ENCODE data around the gene PLXNA4.

Gene PLXNA4

DNA sequence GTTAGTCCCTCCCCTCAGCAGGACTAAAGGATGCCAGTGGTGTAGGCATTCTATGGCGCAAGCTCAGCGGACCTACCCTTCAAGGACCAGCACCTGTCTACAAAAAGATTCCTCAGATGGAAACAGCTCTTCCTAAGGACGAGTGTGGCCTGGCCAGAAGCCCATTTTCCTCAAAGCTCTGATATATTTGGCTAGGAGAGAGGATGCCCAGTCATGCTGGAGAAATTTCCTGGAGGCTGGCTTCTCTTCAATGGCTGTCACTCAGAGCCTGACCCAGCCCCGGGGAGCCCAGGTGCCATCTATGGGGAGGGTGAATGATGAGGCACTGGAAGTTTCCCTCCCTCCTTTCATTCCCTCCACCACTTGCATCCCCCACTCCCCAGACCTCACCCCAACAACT is 111.5 kb downstream of the PLXNA4 start:
- DNase-seq = no peak

DNA sequence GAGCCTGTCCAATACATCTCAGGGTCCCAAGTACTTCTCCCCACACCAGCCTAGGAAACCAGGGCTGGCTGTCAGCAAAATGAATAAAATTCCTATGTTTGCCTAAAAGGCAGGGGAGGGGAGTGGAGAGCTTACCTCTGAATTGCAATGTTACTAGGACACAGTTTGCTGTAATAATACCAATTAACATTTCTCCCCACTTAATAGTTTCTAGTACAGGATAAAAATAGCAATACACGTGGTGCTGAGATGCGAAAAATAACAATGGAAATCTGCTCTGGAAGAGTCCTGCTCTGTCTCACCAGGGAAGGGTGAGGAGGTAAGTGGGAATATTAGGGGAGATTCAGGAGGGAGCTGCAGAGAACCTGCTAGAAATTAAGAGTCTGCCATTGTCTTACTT is 112.3 kb downstream of the PLXNA4 start:
- DNase-seq = no peak

DNA sequence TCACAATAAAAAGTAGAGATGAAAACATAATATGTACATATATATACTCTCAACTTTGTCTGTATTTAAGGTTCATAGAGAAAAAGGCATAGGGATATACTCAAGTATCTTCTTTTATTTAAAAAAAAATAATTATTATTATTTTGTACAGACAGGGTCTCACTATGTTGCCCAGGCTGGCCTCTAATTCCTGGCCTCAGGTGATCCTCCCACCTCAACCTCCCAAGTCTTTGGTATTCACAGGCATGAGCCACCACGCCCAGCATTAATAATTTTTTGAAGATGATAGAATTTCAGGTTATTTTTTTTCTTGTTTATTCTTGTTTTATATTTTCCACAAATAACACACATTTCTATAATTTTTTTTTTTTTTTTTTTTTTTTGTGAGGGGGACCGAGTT is 113.8 kb downstream of the PLXNA4 start:
- no peak for DNase-seq

DNA sequence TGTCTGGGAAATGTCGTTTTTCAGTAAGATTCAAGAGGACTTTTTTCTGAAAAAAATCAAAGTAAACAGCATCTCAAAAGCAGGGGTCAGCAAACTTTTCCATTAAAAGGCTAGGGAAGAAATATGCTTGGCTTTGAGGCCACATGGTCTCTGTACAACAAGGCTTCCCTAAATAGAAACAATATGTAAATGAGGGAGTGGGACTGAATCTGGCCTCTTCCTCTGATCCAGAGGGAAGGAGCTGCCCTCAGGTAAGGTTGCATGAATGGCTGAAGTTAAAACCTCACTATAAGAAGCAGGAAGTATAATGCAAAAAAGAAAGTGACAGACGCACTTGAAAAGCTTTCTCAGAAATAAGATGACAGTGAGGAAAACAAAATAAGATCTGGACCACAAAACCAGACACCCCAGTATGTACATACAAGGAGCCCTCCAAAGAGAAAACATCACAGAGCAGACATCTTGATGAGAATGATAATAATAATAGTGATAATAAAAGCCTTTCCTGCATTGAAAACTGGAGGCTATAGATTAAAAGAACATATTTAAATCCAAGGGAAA is 115.2 kb downstream of the PLXNA4 start:
- DNase-seq = no peak

DNA sequence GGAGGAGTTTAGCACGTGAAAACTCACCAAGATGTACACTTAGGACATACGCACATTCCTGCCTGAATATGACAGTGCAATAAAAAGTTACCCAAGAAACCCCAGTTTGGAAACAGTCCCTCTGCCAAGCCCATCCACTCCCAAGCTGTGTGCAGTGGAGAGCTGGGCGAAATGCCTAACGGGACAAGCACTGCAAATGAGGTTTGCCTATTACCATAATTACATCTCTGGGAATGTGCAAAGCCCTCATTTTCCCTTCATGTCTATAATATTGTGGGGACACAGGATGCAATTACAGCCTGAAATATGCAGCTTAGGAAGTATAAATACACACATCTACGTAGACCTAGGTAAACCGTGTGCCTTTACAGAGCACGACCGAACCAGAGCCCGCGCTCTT is 117.5 kb downstream of the PLXNA4 start:
- DNase-seq = no peak

DNA sequence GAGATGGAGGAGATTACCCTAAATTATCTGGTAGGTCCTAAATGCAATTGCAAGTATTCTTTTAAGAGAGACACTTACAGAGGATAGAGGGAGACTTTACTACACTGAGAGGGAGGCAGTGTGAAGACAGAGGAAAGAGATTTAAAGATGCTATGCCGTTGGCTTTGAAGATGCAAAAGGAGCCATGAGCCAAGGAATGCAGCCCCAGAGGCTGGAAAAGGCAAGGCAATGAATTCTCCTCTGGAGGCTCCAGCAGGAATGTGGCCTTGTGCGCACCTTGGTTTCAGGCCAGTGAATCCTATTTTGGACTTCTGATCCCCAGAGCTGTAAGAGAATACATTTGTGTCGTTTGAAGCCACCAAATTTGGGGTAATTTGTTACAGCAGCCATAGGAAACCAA is 118.6 kb downstream of the PLXNA4 start:
- no peak for DNase-seq

DNA sequence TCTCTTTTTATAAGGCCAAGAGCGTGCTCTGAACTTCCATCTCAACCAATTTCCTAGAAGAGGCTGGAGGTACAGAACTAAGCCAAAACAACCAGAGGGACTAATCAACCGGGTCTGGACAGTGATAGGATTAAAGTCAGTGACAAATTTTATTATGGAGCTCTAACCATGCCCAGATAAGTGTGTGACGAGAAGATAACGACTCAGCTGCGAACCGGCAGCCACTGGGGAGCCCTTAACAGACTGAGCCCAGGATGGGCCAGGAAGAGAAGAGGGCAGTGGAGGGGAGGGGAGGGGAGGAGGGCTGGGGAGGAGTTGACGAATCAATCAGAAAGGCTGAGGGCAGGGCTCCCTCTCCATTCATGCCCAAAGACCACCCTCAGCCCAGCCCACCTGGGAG is 119.9 kb downstream of the PLXNA4 start:
- DNase-seq = no peak

DNA sequence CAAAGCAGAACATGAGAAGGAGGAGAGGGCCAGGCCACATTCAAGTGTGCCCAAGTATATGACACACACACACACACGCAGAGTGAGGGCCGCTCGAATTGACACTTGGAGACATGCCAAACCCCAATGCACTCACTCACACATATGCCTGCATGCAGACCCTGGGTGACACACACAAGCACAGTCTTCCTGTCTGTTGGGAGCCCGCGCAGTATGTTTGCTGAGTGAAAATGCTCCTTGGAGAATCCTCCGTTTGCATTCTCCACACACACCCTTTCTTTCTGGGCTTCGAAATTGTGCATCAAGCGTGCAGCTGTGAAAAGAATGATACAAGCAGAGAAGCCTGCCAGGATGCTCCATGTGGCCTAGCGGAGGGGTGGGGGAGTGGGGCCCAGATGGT is 120.9 kb downstream of the PLXNA4 start:
- DNase-seq = no peak

DNA sequence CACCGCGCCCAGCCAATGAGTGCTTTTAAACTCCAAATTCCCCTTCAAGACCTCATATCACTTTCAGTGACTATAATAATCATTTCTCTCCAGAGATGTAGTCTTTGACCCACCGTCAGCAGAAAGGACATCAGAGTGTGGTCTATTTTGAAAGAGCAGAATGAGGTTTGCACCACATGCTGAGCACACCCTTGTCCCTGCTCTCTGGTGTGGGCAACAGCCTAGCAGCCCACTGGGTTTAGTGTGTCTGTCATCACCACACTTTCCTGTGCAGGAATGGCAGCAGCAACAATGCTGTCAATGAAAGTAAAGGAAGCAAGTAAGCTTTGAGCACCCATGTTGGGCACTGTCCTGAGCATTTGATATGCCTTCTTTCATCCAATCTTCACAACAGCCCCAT is 122.4 kb downstream of the PLXNA4 start:
- DNase-seq = no peak

DNA sequence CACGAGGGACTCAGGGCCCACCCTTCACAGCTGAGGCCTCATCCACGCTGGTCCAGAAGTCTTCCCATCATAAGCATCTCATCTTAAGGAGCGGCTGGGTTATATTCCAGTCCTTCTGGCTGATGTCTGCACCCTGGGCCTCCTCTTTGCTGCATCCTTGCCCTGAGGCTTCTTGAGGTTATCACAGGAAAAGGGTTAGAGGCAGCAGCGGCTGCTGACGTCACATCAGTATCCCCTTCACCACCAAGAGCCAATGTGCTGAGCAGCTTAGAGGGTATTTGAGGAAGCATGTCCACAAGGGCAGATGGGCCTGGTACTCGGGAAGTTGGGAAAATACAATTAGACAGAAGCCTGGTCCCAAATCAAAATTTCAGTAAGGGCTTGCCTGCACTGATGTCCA is 125.1 kb downstream of the PLXNA4 start:
- DNase-seq = no peak

DNA sequence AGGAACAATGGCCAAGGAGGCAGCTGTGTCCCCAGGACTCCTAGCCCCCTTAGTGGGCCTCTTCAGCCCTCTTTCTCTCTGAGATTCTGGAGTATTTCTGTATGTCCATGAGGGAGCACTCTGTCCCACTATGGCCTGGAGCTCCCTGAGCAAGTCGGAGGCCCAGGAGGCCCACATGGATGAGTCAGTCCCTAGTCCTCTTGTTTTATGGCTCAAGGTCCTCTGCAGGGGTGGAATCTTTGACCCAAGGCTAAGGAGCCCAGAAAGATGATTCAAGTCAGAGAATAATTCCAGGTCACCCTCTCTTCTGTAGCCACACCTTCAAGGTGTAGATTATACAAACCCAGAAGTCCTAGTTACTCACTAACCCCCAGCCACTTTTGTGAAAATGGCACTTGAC is 125.6 kb downstream of the PLXNA4 start:
- DNase-seq = no peak

DNA sequence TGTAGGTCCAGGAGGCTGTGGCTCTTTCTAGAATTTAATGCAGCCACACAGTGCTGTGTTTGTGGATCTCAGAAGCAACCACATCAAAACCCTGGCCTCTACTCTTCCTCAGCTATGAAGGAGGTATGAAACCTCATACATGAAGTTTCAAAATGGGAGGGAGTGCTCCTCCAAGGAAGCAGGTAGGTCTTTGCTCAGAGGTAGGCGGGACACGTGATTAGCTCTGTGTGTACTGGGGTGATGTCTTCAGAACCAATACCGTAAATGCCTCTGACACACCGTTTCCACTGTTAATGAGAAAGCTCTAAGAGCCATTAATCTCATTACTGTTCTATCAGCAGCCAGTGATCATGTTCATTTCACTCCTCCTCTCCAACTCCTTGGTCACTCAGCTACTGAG is 126.1 kb downstream of the PLXNA4 start:
- no peak for DNase-seq

DNA sequence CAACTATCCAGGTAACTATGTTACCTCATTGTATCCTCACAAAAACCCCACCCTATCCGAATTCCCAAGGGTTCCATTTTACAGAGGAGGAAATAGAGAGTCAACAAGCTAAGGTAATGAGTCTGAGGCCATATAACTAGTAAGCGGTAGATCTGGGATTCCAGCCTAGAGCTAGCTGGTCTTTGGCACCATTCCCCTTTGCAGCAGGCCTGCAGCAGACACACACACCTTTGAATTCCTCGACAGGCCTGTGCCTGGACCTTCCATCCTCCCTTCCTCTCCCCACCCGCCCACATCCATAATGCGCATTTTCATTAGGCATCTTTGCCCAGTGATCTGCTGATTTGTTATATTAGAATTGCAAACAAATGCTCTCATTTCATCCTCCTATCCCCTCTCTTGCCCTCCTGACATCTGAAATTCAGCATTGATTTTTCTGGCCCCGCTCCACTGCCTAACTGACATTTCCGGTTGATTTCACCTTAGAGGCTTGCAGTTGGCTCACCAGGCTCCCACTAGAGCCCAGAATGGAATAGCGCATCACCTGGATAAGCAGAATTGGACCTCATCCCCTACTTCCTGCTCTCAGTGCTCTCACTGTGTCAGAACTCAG is 129.5 kb downstream of the PLXNA4 start:
- no peak for DNase-seq

DNA sequence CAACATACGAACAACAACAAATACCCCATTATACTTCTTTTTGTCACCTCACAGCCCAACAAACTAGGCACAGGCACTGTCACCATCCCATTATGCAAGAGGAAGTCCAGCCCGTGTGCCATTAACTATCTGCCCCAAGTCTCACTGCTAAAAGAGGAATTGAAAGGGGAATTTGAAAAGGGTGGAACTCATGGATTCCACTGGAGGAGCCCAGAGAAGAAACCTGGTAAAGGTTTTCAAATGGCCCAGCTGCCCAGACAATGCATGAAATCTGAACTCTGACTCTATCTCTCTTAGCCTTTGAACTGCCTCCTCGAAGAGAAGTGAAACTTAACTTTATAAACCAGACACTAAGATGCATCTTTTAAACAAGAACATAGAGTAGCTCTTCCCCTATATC is 130.0 kb downstream of the PLXNA4 start:
- DNase-seq = no peak

DNA sequence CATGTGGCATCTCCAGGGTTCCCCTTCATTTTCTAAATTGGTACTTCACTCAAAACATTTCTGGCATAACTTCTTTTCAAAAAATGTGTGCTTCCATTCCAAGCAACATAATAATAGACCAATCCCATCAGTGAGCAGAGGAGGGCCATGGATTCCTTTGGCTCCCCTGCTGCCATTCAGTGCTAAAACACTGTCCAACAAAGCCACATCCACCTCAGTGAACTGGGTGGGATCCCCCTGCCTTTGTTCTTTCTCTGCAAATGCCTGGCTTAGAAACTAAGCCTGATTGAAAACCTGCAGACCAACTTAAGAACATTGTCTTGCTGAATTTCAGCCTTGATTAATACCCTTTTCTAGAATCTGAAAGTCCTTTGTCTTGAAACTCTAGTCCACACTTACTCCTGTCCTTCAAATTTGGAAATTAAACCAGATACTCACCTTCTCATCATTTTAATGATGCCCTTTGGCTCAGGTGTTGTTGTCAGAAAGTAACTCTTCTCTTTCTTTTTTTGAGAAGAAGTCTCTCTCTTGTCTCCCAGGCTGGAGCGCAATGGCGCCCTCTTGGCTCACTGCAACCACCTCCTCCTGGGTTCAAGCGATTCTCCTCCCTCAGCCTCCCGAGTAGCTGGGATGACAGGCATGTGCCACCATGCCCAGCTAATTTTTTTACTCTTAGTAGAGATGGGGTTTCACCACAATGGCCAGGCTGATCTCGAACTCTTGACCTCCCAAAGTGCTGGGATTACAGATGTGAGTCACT is 132.3 kb downstream of the PLXNA4 start:
- DNase-seq = no peak

DNA sequence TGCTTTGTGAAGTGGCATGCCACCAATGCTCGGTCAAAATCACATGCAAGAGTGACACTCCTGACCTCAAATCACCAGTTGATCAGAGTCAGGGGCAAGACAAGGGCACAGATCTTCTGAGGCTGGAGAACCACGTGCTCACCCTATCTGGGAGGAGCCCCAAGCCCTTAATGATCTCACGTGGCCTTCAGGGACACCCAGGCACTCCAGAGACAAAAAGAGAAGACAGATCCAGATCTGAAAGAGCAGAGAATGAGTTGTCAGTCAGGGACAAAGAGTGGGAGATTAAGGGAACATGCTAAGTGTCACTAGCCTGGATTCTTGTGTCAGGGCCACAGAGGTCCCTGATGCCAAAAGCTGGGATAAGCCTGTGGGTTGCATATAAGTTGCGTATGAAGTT is 134.3 kb downstream of the PLXNA4 start:
- no peak for DNase-seq

DNA sequence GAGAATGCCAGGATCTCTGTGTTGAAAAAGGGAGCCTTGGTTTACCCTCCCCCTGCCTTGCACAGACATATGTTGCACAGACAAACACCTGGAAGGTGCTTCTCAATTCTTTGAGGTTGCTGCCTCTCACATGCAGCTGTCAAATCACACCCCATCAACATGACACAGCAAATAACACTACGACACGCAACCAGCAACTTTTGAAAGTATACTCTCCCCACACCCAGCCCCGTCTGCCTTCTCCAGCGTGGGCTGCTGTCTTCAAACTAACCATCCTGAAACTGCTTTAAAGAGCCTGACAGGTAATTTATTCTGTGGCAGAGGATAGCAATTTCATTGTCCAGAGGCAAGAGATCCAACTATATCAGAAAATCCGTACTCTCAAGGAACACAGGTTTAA is 136.1 kb downstream of the PLXNA4 start:
- no peak for DNase-seq

DNA sequence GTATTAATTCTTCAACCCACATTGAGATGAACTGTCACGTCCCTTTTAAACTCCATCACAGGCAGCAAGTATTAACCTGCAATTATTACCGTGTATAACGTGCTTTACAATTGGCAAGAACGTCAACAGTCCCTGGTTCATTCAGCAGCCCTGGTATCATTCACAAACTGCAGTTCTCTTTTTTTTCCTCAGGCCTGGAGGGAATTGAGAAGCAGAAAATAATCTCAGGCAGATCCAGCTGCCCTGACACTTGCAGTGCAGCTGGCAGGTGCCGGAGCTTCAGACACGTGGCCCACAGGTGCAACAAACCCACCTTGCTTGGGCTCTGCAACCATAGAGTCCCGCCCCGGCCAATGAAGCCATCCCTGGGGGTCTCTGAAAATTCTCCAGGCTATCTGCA is 137.3 kb downstream of the PLXNA4 start:
- no peak for DNase-seq

DNA sequence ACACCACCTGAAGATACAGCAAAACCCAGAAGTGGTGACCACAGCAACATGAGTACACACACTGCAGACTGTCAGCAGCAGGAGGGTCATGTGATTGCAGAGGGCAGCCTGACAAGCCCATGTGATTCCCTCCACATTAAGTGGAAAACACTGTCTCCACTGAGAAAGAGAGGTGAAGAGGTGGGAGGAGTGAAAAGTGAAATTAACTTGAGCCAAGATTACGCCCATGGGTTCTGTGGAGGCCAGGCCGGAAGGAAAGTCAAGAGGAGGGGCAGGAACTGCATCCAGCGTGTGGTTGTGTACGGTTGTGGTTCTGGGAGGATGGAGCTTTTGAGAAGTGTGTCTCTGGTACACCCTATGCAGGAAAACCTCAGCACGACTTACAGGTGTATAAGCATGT is 138.5 kb downstream of the PLXNA4 start:
- DNase-seq = no peak

DNA sequence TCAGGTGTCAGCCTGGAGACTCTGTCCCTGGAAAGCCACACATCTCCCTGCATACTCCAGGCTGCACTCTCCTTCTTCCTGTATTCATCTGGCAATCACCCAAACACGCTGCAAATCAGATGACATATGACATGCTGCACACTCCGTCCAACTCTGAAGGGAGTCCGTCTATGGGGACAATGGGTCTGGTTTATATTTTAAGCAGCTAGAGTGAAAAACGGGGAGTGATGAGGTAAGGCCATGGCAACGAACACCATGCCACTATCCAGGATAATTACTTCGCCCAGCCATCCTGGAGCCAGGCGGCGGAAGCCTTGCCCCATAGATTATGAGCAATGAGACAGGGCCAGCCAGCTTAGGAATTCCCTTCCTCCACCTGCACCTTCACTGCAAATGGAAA is 140.1 kb downstream of the PLXNA4 start:
- no peak for DNase-seq

DNA sequence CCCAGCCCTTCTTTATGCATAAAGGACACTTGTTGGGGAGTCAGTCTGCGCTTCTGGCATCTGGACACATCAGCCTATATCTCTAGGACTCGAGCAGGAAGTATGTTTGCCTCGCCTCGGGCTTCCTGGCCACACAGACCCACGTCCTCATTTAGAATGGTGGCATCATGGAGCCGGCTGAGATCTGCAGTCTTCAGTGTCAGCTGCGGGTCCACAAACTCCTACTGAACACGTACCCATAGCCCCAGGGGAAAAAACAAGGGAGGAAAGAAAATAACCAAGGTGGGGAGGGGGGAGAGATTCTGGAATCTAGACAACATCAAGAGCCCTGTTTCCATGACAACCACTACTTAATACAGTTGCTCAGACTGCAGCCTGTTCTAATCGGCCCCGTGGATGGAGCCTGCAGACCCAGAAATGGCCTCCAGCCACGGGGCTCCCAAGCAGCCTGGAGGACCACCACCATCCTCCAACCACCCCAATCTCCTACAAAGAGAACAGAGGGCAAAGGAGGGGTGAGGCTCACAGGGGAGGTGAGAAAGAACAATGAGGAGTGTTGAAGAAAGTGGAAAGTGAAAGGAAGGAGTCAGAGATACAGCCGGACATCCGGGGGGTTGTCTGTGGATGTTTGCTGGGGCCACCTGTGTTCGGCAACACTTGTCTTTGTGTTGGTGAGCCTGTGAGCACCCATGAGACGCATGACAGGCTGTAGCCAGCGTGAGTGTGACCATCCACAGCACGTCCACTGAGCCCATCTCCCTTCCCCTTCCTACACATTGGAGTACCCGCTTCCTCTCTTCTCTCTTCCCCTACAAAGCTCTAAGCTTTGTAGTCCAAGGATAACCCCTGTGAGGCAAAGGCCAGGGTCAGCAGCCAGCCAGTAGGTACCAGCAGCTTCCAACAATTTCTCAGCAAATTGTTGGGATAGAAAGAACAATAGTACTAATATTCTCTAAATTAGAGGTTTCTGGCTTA is 141.0 kb downstream of the PLXNA4 start:
- DNase-seq = no peak

DNA sequence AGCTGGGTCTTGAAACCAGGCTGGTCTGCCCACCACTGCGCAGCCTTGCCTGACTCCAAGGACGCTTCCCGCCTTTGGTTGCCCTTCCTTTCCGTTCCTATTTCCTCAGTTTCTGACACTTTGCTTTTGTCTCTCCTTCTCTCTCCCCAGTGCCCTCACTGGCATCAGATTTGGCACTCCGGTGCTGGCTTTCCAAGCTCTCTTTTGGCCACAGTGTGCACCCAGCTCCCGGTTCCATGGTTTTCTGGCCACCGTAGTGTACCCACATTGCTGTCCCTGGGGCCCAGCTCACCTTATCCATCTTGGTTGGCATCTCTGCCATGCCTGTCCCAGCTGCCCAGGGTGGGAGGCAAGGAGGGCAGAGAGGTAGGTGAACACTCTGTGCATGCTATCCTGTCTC is 142.2 kb downstream of the PLXNA4 start:
- no peak for DNase-seq

DNA sequence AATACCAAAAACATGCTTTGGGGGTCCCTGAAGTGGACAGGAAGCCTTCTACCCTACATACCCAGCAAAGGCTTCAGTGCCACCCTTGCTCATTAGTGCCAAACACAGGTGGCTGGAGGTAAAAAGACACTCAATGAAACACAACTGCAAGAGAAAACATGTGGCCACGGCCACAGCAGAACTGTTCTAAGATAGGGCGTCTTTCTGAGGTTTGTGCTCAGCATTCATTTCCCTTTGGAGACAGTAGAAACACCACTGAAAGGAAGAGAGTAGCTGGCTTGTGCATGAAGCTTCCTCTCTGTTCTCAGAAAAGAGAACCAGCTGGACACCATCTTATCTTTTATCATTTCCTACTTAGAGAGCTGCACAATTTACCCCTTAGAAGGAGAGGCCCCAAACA is 143.0 kb downstream of the PLXNA4 start:
- DNase-seq = no peak
